ENCODE measurements around the gene CDYL2.
"Not testable (repeated sequence)": the region's sequence is repeated elsewhere in the genome, so short reads cannot be mapped to it uniquely, and the experiment has no call there.

CDYL2 gene

DNA sequence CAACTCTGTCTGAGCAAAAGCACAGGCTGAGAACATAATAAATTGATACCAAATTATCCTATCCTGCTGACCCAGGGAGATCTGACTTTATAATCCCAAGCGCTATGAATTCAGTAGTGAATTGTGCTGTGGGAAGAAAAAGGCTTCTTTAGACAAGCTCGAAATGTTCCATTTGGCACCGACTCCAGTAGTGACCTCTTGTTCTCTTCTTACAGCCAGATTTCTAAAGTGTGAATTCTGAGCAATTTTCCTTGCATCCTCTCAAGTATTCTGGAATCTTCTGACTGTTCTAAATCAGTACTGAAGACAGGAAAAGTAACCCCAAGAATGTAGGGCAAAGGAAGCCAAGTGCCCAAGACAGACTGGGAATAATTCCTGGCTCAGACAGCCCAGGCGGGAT is 58.2 kb downstream of the CDYL2 start:
- no peak for DNase-seq (ENCODE audit: low read depth in 2 of 2)

- no peak for DNase-seq (ENCODE audit: low read depth in 2 of 2)
These were observed 59.5 kb downstream of the CDYL2 start for GRCh38 chr16:80744856-80745255.

- no peak for DNase-seq (ENCODE audit: low read depth in 2 of 2)
These were observed 60.6 kb downstream of the CDYL2 start for GRCh38 chr16:80743772-80744171.

DNA sequence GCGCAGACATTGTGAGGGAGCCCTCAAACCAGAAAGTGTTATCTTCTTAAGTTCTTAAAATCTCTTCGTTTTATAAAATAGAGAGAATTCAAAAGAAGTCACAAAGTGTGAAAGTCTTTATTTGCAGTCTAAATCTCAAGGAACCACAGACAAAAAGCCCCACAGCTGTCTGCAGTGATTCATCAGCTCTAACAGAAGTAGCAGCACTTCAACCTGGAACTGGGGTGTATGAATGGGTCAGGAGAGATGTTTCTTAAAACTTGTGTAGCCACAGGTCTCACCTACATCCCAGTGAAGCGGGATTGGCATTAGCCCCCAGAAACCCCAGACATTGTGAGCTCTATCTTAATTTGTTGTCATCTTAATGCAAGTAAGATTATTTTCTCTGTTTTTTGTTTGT is 61.1 kb downstream of the CDYL2 start:
- DNase-seq (ENCODE audit: low read depth in 2 of 2): no peak

DNA sequence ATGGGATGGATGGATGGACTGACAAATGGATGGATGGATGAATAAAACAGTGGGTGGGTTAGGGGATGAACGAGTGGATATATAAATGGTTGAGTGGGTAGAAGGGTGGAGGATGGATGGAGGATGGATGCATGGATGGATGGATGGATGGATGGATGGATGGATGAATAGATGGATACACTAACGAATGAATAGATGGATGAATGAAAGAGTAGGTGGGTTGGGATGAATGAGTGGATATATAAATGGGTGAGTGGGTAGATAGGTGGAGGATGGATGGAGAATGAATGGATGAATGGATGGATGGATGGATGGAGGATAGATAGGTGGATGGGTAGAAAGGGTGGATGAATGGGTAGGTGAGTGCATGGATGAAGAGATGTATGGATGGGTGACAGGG is 62.1 kb downstream of the CDYL2 start:
- no peak for DNase-seq (ENCODE audit: low read depth in 2 of 2)

DNA sequence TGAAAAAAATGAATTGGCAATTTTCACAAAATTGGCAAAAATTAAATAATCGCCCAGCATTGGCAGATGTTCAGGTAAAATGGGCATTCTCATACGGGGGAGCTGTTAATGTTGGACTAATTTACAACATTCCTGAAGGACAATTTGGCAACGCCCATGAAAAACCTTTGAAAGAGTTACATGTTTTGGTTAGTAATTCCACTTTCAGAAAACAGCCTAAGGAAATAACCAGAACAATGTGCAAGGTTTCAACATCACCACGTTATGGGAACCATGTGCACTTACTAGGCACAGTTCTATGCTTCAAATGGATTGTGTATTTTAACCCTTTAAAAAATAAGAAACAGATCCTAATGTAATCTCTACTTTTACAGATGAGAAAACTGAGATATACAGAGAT is 62.7 kb downstream of the CDYL2 start:
- no peak for DNase-seq (ENCODE audit: low read depth in 2 of 2)

DNA sequence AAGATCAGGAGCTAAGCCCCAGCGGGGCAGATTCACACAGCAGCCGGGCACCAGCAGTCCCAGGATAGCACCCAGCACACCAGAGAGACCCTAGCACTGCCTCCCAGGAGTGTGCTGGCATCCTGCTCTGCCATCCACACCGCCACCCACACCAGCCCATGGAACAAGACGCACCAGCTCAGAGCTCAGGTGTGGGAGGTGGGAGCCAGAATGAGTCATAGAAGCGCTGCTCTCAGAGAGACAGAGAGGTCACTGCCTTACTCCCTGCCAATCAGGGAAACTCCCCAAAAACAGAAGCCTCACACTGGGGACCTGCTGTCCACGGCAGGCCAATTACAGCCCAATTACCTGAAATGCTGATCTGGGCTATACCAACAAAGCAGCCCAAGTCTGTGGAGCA is 64.9 kb downstream of the CDYL2 start:
- no peak for DNase-seq (ENCODE audit: low read depth in 2 of 2)

DNA sequence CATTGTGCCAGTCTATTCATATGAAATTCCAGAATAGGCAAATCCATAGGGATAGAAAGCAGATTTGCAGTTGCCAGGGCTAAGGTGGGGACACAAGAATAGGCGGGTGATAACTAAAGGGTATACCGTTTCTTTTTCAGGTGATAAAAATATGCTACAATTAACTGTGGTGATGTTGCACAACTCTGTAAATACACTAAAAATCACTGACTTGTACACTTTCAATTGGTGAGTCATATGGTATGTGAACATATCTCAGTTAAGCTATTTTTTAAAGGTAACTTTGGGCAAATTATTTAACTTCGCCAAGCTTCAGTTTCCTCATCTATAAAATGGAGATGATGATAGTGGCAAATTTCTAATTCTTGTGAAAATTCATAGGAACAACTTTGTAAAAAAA is 65.9 kb downstream of the CDYL2 start:
- no peak for DNase-seq (ENCODE audit: low read depth in 2 of 2)

GRCh38 chr16:80735846-80736245 is 68.6 kb downstream of the CDYL2 start:
- DNase-seq (ENCODE audit: low read depth in 2 of 2): no peak

DNA sequence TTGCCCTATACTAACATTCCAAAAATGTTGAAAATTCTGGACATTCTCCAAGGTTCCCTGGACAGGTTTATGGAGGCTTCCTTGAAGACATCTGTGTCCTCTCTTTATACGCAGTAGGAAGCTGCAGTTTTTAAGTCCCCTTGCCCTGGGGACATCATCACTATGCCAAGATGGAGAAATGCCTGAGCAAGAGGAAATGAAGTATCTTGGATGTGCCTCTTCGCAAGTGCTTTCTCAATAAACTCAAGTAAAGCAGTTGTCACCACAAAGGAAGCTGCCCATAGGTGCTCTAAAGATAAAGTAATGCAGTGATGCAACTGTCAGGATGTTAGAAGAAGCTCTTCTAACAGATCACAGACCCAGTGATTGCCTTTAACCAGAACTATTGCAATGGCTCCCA is 71.0 kb downstream of the CDYL2 start:
- no peak for DNase-seq (ENCODE audit: low read depth in 2 of 2)

DNA sequence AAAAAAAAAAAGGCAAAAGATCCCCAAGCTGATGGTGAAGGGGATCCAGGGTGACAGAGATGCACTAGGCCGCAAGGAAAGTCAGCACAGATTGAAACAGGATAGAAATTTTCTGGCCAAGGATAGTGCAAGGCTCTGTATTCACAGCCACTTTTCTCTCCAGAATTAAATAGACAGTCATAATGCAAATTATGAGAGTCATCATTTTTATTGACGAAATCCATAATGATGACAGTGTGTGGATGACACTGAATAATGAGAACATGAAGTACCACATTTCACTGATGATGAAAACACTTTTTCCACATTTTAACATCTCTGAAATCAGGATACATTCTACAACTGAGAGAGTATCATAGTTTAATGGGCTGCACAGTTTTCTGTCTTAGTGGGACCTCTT is 72.5 kb downstream of the CDYL2 start:
- no peak for DNase-seq (ENCODE audit: low read depth in 2 of 2)

DNA sequence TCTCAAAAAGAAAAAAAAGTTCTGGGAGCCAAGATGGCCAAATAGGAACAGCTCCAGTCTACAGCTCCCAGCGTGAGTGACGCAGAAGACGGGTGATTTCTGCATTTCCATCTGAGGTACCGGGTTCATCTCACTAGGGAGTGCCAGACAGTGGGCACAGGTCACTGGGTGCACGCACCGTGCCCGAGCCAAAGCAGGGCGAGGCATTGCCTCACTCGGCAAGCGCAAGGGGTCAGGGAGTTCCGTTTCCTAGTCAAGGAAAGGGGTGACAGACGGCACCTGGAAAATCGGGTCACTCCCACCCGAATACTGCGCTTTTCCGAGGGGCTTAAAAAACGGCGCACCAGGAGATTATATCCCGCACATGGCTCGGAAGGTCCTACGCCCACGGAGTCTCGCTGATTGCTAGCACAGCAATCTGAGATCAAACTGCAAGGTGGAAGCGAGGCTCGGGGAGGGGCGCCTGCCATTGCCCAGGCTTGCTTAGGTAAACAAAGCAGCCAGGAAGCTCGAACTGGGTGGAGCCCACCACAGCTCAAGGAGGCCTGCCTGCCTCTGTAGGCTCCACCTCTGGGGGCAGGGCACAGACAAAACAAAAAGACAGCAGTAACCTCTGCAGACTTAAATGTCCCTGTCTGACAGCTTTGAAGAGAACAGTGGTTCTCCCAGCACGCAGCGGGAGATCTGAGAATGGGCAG is 77.2 kb downstream of the CDYL2 start:
- DNase-seq (ENCODE audit: low read depth in 2 of 2): not testable (repeated sequence)

- DNase-seq (ENCODE audit: low read depth in 2 of 2): no peak
These were observed 78.7 kb downstream of the CDYL2 start for GRCh38 chr16:80725566-80726162.

DNA sequence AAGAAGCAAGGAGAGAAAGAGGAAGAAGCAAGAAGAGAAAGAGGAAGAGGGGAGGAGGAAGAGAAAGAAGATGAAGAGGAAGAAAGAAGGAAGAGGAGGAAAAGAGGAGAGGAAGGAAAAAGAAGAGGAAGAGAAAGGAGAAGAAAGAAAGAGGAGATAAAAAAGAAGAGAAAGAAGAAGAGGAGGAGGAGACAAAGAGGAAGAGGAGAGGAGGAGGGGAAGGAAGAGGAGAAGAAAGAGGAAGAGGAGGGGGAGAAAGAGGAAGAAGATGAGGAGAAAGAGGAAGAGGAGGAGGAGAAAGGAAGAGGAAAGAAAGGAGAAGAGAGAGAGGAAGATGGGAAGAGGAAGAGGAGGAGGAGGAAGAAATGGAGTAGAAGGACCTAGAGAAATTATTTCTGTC is 80.4 kb downstream of the CDYL2 start:
- DNase-seq (ENCODE audit: low read depth in 2 of 2): no peak

DNA sequence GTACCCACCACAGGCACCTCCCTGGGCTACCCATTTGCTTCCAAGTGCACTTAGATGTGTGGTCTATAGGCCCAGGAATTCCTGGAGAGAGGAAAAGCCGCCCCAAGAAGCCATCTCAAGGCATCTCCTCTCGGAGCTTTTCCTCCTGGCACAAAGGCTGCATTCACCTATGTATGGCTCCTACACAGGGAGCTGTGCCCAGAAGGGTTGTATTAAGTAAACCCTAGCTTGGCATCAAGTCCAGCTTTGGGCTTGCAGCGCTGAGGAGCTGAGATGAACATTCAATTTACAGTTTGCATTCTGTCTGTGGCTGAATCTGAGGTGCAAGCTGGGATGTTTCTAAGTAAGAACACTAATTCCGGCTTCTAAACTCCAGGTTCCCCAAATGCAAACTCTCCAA is 81.3 kb downstream of the CDYL2 start:
- no peak for DNase-seq (ENCODE audit: low read depth in 2 of 2)

DNA sequence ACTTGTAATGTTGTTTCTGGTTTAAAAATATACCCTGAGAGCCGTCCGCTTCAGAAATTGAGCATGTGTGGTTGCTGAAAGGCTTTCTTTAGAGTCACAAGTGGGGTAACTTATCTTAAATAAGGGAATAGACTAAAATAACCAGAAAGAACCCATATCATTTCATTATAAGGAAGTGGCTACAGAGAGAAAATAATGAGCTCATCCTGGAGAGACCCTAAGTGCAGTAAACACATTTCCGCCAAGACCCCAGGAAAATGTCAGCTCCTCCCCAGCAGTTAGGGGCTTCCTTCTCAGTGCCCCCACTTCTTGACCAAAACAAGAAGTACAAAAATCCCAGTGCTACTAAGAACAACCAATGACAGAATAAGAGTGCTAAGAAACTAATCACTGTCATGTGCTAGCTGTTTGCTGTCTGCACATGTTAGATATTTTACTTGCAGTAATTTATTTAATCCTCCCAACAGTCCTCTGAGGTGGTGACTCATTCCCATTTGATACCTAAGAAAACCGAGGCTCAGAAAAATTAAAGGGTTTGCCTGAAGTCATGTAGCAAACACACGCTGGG is 83.5 kb downstream of the CDYL2 start:
- no peak for DNase-seq (ENCODE audit: low read depth in 2 of 2)

GRCh38 chr16:80719573-80719972 is 84.8 kb downstream of the CDYL2 start:
- DNase-seq (ENCODE audit: low read depth in 2 of 2): no peak

GRCh38 chr16:80718480-80719220 is 85.7 kb downstream of the CDYL2 start:
- no peak for DNase-seq (ENCODE audit: low read depth in 2 of 2)

GRCh38 chr16:80717611-80718010 is 86.8 kb downstream of the CDYL2 start:
- DNase-seq (ENCODE audit: low read depth in 2 of 2): no peak

DNA sequence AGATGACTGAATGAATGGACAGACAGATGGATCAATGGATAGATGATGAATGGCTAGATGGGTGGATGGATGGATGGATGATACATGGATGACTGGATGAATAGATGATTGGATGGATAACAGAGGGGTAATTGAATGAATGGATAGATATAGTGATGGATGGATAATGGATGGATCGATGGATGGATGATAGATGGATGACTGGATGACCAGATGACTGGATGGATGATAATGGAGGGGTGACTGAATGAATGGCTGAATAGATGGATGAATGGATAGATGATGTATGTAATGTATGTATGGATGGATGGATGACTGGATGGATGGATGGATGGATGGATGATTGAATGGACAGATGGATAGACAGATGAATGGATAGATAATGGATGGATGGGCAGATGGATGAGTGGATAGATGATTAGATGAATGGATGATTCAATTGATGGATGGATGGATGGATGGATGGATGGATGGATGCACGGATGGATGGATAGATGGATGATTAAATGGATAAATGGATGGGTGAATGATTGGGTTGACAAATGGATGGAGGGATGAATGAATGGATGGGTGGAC is 87.7 kb downstream of the CDYL2 start:
- DNase-seq (ENCODE audit: low read depth in 2 of 2): no peak

DNA sequence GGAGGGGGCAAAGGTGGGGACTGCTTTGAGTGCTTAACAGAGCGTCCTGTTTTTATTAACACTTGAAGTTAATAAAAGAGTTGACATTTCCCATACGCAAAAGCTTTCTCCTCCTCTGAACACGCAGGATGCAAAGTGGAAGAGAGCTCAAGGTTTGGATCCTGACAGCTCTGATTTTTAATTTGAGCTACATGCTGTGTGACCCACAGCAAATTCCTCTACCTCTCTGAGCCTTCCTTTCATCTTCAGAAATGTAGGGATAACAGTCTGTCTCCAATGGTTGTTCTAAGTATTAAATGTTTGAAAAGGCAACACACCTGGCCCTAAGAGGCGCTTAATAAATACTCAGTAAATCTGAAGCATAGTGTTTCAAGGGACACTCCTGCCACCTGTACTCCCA is 93.0 kb downstream of the CDYL2 start:
- no peak for DNase-seq (ENCODE audit: low read depth in 2 of 2)

DNA sequence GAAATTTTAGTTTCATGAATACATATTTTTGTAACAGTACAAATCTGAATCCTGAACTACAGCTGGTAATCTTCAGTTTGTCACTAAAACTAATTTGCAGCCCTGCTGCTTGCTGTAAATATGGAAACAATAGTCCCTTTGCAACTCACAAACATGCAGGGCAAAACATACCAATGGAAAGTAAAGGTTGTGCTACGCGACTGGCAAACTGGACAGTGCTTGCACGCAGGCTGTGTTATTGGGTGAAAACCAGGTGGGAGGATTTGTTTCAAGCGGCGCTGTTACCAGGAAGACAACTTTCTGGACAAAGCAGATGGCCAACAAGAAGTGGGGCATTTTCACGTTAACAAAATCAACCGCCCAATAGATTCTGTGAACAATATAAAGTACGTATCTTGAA is 93.5 kb downstream of the CDYL2 start:
- no peak for DNase-seq (ENCODE audit: low read depth in 2 of 2)

DNA sequence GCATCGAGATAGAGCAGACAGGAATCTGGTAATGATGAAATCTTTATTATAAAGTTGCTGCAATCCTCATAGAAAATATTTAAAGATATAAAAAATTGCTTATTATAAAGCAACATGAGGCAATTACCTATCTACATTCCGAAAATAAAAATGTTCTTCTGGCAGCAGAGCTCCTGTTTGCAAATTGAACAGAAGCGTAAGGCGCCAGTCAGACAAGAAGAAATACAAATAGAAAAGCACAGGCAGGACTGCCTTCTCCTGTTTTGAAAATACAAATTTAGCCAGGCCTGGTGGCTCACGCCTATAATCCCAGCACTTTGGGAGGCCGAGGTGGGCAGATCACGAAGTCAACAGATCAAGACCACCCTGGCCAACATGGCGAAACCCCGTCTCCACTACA is 95.6 kb downstream of the CDYL2 start:
- no peak for DNase-seq (ENCODE audit: low read depth in 2 of 2)
